HEK293T (cell line): ENCODE measurements around the gene ABLIM2.

Experiments
- BHLHE40 ChIP-seq: fragments of 450-650 bp; IDR thresholded peaks from 2 replicates; pipeline ENCODE4 v1.6.1; 2016; ENCODE audit warnings: mild to moderate bottlenecking, moderate library complexity, borderline replicate concordance
- ELF4 ChIP-seq: fragments of 450-650 bp; IDR thresholded peaks from 2 replicates; pipeline ENCODE4 v1.6.1; 2017; ENCODE audit warnings: antibody characterized with exemption
- FOXK2 ChIP-seq: fragments of 450-650 bp; IDR thresholded peaks from 2 replicates; pipeline ENCODE4 v1.6.1; 2016; ENCODE audit warnings: mild to moderate bottlenecking
- FOXM1 ChIP-seq: fragments of 450-650 bp; IDR thresholded peaks from 2 replicates; pipeline ENCODE4 v1.6.1; 2017; ENCODE audit warnings: mild to moderate bottlenecking, borderline replicate concordance
- LEF1 ChIP-seq: fragments of 450-650 bp; IDR thresholded peaks from 2 replicates; pipeline ENCODE4 v1.6.1; 2017; ENCODE audit warnings: mild to moderate bottlenecking, borderline replicate concordance
- SUZ12 ChIP-seq: fragments of 450-650 bp; IDR thresholded peaks from 2 replicates; pipeline ENCODE4 v1.6.1; 2016; ENCODE audit warnings: mild to moderate bottlenecking

- TF ChIP-seq SUZ12 (no peak), FOXM1 (no peak), BHLHE40 (no peak), ELF4 (no peak), FOXK2 (no peak), LEF1 (no peak)
Measured at GRCh38 chr4:7987148-7987989, 171.2 kb downstream of the ABLIM2 start.
